ENCODE data around the gene MFSD1.

The MFSD1 gene

GRCh38 chr3:158820521-158820920, 18.7 kb downstream of the MFSD1 start:
- DNase-seq, result no peak

- DNase-seq, result no peak
Measured at GRCh38 chr3:158821847-158822246, 20.0 kb downstream of the MFSD1 start.

GRCh38 chr3:158823426-158823825, 21.6 kb downstream of the MFSD1 start:
- no peak for DNase-seq

- no peak for DNase-seq
Measured at GRCh38 chr3:158827773-158828172, 25.9 kb downstream of the MFSD1 start.

- DNase-seq, result no peak
Measured at GRCh38 chr3:158830391-158830790, 28.5 kb downstream of the MFSD1 start.

- no peak for DNase-seq
Measured at GRCh38 chr3:158831861-158832260, 30.0 kb downstream of the MFSD1 start.

GRCh38 chr3:158835631-158836030, 33.8 kb downstream of the MFSD1 start:
- no peak for DNase-seq

GRCh38 chr3:158836312-158836711, 34.5 kb downstream of the MFSD1 start:
- no peak for DNase-seq

- no peak for DNase-seq
Measured at GRCh38 chr3:158837240-158837639, 35.4 kb downstream of the MFSD1 start.

- no peak for DNase-seq
Measured at GRCh38 chr3:158839966-158840365, 38.1 kb downstream of the MFSD1 start.

- DNase-seq, result no peak
Measured at GRCh38 chr3:158841387-158841786, 39.5 kb downstream of the MFSD1 start.

GRCh38 chr3:158842976-158843375, 41.1 kb downstream of the MFSD1 start:
- DNase-seq, result no peak

GRCh38 chr3:158845765-158846350, 44.0 kb downstream of the MFSD1 start:
- DNase-seq, result no peak

GRCh38 chr3:158846803-158847451, 45.1 kb downstream of the MFSD1 start:
- no peak for DNase-seq

GRCh38 chr3:158847452-158847821, 45.6 kb downstream of the MFSD1 start:
- no peak for DNase-seq

- no peak for DNase-seq
Measured at GRCh38 chr3:158847885-158848284, 46.0 kb downstream of the MFSD1 start.

- DNase-seq, result no peak
Measured at GRCh38 chr3:158849757-158850156, 47.9 kb downstream of the MFSD1 start.

GRCh38 chr3:158859362-158859761, 57.5 kb downstream of the MFSD1 start:
- no peak for DNase-seq

GRCh38 chr3:158863247-158863646, 61.4 kb downstream of the MFSD1 start:
- no peak for DNase-seq

GRCh38 chr3:158864492-158864891, 62.6 kb downstream of the MFSD1 start:
- no peak for DNase-seq

GRCh38 chr3:158875700-158876099, 73.8 kb downstream of the MFSD1 start:
- no peak for DNase-seq
